ENCODE measurements around the gene CACNB4.

The CACNB4 gene

GRCh38 chr2:151987484-151987883 is 111.4 kb downstream of the CACNB4 start:
- no peak overlapping the region for H3K27ac ChIP-seq
- H3K9me3 ChIP-seq = no peaks in the 10 kb centered on the region
- TF ChIP-seq CTCF (IDR thresholded peaks at IDR 0.05) = no peak
- H3K4me3 ChIP-seq (ENCODE audit: low read depth in 1 of 2, low read length in 1 of 2) = no peak overlapping the region
- no peaks in the 10 kb centered on the region for H3K4me1 ChIP-seq (ENCODE audit: control insufficient read depth in 1 of 2, insufficient read depth in 1 of 2, low read depth in 1 of 2, low read length in 1 of 2)
- no peaks in the 10 kb centered on the region for H3K27me3 ChIP-seq
- H3K36me3 ChIP-seq = no peaks in the 10 kb centered on the region

DNA sequence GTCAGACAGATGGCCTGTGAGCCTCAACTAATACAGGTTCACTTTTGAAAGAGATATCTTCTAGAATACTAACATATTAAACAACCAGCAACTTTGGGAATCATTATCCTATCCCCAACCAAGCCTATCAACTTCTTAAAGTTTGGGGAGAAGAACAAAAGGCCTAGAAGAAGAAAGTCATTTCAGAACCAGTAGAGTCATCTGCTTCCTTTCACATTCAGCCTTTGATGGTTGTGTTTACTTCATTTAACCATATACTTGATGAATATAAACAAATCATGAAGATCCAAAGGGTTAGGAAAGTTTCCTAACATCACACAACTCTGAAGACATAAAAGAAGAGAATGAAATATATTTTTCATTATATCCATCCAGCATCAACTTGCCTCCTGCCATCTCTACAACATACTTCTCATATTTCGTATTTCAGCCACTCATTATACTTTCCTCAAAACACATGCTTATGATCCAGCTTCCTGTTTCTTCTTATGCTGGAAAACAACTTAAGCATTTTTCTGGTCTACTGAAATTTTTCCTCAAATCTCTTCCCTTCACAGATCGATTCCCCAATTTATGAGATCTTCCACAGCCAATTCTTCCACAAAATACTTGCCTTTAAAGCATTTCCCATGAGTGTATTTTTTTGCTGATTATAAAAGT is 114.3 kb downstream of the CACNB4 start:
- no peak overlapping the region for H3K27ac ChIP-seq

DNA sequence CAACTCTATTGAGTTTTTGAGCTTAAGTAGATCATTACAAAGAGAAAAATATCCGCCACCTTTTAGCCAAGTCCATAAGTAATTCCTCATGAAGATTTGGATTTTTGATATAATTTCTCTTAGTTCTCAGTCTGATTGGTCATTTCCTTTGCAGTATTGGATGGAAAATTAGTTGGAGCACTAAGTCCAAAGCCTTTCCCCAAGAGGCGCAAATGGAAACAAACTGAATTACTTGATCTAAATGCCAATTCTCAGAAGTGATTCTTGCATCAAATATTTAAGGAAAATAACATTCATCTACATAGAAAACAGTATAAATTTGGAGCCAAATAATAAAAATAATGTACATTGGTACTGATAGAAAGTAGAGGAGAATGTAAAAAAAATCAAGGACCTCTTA is 115.6 kb downstream of the CACNB4 start:
- Histone ChIP-seq H3K36me3 (no peaks in the 10 kb centered on the region), H3K4me3 (ENCODE audit: low read depth in 1 of 2, low read length in 1 of 2) (no peak overlapping the region), H3K9me3 (no peaks in the 10 kb centered on the region), H3K4me1 (ENCODE audit: control insufficient read depth in 1 of 2, insufficient read depth in 1 of 2, low read depth in 1 of 2, low read length in 1 of 2) (no peaks in the 10 kb centered on the region), H3K27me3 (no peaks in the 10 kb centered on the region), H3K27ac (no peak overlapping the region)
- TF ChIP-seq CTCF (IDR thresholded peaks at IDR 0.05) = no peak

More for the DNA sequence above, 114.3 kb downstream of the CACNB4 start:
- no peak for TF ChIP-seq CTCF (IDR thresholded peaks at IDR 0.05)
- Histone ChIP-seq H3K36me3 (no peaks in the 10 kb centered on the region), H3K9me3 (no peaks in the 10 kb centered on the region), H3K4me3 (ENCODE audit: low read depth in 1 of 2, low read length in 1 of 2) (no peak overlapping the region), H3K4me1 (ENCODE audit: control insufficient read depth in 1 of 2, insufficient read depth in 1 of 2, low read depth in 1 of 2, low read length in 1 of 2) (no peaks in the 10 kb centered on the region), H3K27me3 (no peaks in the 10 kb centered on the region)

GRCh38 chr2:151981886-151982285 is 117.0 kb downstream of the CACNB4 start:
- Histone ChIP-seq H3K9me3 (no peaks in the 10 kb centered on the region), H3K36me3 (no peaks in the 10 kb centered on the region), H3K4me3 (ENCODE audit: low read depth in 1 of 2, low read length in 1 of 2) (no peak overlapping the region), H3K27me3 (no peaks in the 10 kb centered on the region), H3K27ac (no peak overlapping the region), H3K4me1 (ENCODE audit: control insufficient read depth in 1 of 2, insufficient read depth in 1 of 2, low read depth in 1 of 2, low read length in 1 of 2) (no peaks in the 10 kb centered on the region)
- TF ChIP-seq CTCF (IDR thresholded peaks at IDR 0.05) = no peak

GRCh38 chr2:151979694-151980093 is 119.2 kb downstream of the CACNB4 start:
- Histone ChIP-seq H3K4me1 (ENCODE audit: control insufficient read depth in 1 of 2, insufficient read depth in 1 of 2, low read depth in 1 of 2, low read length in 1 of 2) (no peaks in the 10 kb centered on the region), H3K4me3 (ENCODE audit: low read depth in 1 of 2, low read length in 1 of 2) (no peak overlapping the region), H3K27ac (no peak overlapping the region), H3K27me3 (no peaks in the 10 kb centered on the region), H3K9me3 (no peaks in the 10 kb centered on the region), H3K36me3 (no peaks in the 10 kb centered on the region)
- TF ChIP-seq CTCF (IDR thresholded peaks at IDR 0.05) = no peak

All from neutrophil (primary cell).